Activated B cell treated with CpG ODN at 0.5 μM for 24 hours (primary cell): Measurements from ENCODE around the gene RNF214. TPM values are rescaled to one million over a fixed set of nuclear protein-coding genes. Genes with fewer than 3 reads are reported as not detected.
A peak's percentile ranks its signal among the peaks of the same experiment; 100 is the strongest.

ENCODE experiments used
- ATAC-seq: fragments of 200-7000 bp; cut with Tn5 transposase; one replicate; pipeline ENCODE4 v1.10.0; 2021; ENCODE audit warnings: low read depth, mild to moderate bottlenecking, moderate library complexity
- CTCF ChIA-PET: fragments of 350-600 bp; sonication (Branson Sonifier 250); formaldehyde crosslinking; loops from one replicate; lab custom pipeline; 2021; ENCODE audit warnings: antibody characterized with exemption; lab: Charles Lee
- POLR2A ChIA-PET: fragments of 350-600 bp; sonication (Branson Sonifier 250); formaldehyde crosslinking; loops from one replicate; lab custom pipeline; 2021; ENCODE audit warnings: antibody characterized with exemption; lab: Charles Lee
- DNase-seq: peaks from one replicate; pipeline ENCODE4 v3.0.0; 2022
- H3K27ac Mint-ChIP-seq: one replicate; pipeline ENCODE4 v1.8.0; 2020; ENCODE audit warnings: mixed read lengths
- H3K27me3 Mint-ChIP-seq: one replicate; pipeline ENCODE4 v1.8.0; 2021; ENCODE audit warnings: mixed read lengths
- H3K36me3 Mint-ChIP-seq: one replicate; pipeline ENCODE4 v1.8.0; 2021; ENCODE audit warnings: low read depth, mixed read lengths
- H3K4me1 Mint-ChIP-seq: one replicate; pipeline ENCODE4 v1.8.0; 2021; ENCODE audit warnings: mixed read lengths
- H3K4me3 Mint-ChIP-seq: one replicate; pipeline ENCODE4 v1.8.0; 2020; ENCODE audit warnings: mild to moderate bottlenecking, mixed read lengths
- H3K9me3 Mint-ChIP-seq: one replicate; pipeline ENCODE4 v1.8.0; 2020; ENCODE audit warnings: mixed read lengths
- intact Hi-C: fragments of 100-400 bp; cut with micrococcal nuclease; formaldehyde crosslinking; loops from one replicate; pipeline ENCODE4 v1.15.1; 2024
- total RNA-seq: library from RNA; stranded (reverse); gene quantifications from 2 replicates; pipeline ENCODE4 v1.2.3, GENCODE V29; 2022
- TF ChIP-seq, protein P1 (sequence below): fragments of 200-600 bp; IDR thresholded peaks from one replicate; pipeline ENCODE4 v1.8.0; 2022; ENCODE audit warnings: antibody characterized with exemption, mild to moderate bottlenecking

RNF214 gene
- total RNA-seq, 1 donor from 2014 or later, result 18.7 TPM

GRCh38 chr11:117229411-117229810 is 3.1 kb upstream of the RNF214 start:
- CTCF ChIA-PET, result interaction anchor here (8.1 kb wide), 1 partner anchor 49 kb away, joined by 119 read pairs; the partner anchor contains the start of gene SIDT2
- intact Hi-C loops, result no loop called here

DNA sequence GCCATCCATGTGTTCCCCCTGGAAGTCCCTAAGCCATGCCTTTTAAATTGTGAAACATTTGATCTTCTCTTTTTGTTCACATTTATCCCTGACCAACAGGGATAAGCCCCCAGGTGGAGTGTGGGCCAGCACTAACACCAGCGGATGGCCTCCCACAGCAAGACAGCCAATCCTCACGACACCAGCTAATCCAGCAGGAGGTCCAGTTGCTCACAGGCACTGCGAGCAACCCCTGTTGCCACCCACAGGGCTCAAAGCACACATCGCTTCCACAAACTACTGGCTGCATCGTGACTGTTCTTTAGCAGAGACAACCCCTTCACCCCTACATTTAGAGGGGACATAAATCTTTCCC is 2.6 kb upstream of the RNF214 start:
- Mint-ChIP-seq H3K27ac (peak overlapping the region; percentile 95), H3K36me3 (peaks cover 61% of the 10 kb centered on the region), H3K4me1 (peaks cover 53% of the 10 kb centered on the region), H3K27me3 (no peaks in the 10 kb centered on the region), H3K9me3 (no peaks in the 10 kb centered on the region), H3K4me3 (peak overlapping the region; percentile 100)
- POLR2A ChIA-PET, result interaction anchor here (0.9 to 5.9 kb wide), 14 partner anchors 37 to 1379 kb away, joined by 3 to 89 read pairs (median 7); partner anchors contain the start of genes CEP164, IL10RA, PAFAH1B2 and SIDT2
- intact Hi-C loops, result loop anchor here (1.0 to 10.0 kb wide), 6 partner anchors 52 to 1205 kb away; partner anchors contain the start of genes KMT2A, SIDT2 and SIK3
- ATAC-seq, result no peak
- no peak for DNase-seq
- CTCF ChIA-PET, result interaction anchor here (1.1 to 8.1 kb wide), 4 partner anchors 8 to 97 kb away, joined by 3 to 119 read pairs (median 4); partner anchors contain the start of genes CEP164 and SIDT2
- TF ChIP-seq, protein P1, sequence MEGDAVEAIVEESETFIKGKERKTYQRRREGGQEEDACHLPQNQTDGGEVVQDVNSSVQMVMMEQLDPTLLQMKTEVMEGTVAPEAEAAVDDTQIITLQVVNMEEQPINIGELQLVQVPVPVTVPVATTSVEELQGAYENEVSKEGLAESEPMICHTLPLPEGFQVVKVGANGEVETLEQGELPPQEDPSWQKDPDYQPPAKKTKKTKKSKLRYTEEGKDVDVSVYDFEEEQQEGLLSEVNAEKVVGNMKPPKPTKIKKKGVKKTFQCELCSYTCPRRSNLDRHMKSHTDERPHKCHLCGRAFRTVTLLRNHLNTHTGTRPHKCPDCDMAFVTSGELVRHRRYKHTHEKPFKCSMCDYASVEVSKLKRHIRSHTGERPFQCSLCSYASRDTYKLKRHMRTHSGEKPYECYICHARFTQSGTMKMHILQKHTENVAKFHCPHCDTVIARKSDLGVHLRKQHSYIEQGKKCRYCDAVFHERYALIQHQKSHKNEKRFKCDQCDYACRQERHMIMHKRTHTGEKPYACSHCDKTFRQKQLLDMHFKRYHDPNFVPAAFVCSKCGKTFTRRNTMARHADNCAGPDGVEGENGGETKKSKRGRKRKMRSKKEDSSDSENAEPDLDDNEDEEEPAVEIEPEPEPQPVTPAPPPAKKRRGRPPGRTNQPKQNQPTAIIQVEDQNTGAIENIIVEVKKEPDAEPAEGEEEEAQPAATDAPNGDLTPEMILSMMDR, result no peak

More at GRCh38 chr11:117229411-117229810, 3.1 kb upstream of the RNF214 start:
- Mint-ChIP-seq H3K27me3 (no peaks in the 10 kb centered on the region), H3K9me3 (no peaks in the 10 kb centered on the region), H3K4me1 (peaks cover 53% of the 10 kb centered on the region), H3K36me3 (peaks cover 66% of the 10 kb centered on the region), H3K27ac (peak overlapping the region; percentile 95), H3K4me3 (peak overlapping the region; percentile 100)
- DNase-seq (no peak), ATAC-seq (no peak)
- POLR2A ChIA-PET, result interaction anchor here (1.4 to 5.9 kb wide), 5 partner anchors 44 to 300 kb away, joined by 4 to 89 read pairs (median 20); partner anchors contain the start of genes CEP164, PAFAH1B2 and SIDT2
- TF ChIP-seq, protein P1, result no peak

DNA sequence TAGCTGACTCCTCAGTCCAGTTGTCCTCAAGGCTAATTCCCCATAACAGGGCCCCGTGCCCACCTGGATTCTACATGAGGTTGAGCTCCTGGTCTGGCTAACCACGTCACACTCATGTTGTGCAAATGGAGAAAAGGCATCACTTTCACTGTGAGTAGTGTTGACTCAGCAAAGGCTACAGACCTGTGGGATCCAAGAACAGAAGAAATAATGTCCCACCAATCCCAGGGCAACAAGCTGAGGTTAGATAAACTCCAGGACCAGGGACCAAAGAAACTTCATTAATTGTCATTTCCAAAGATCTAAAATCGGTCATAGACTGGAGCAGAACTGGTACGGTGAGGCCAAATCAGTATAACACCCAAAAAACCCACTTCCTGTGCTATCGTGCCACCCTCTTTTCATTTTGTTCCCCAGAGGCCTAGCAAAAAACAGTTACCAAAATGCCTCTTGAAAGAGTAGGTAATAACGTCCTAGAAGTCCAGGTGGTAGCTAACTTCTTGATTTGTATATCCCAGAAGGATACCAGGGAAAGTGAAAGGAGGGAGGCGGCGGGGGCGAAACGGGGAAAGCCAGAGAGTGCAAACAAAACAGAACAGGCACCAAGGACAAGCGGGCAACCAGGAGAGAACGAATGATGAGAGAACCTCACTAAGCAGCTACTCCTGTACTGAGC is 2.0 kb upstream of the RNF214 start:
- POLR2A ChIA-PET, result interaction anchor here (0.5 to 5.9 kb wide), 20 partner anchors 37 to 1379 kb away, joined by 3 to 89 read pairs (median 6); partner anchors contain the start of genes CEP164, IL10RA, PAFAH1B2 and SIDT2
- H3K9me3 Mint-ChIP-seq, result no peaks in the 10 kb centered on the region
- H3K36me3 Mint-ChIP-seq, result peaks cover 58% of the 10 kb centered on the region

DNA sequence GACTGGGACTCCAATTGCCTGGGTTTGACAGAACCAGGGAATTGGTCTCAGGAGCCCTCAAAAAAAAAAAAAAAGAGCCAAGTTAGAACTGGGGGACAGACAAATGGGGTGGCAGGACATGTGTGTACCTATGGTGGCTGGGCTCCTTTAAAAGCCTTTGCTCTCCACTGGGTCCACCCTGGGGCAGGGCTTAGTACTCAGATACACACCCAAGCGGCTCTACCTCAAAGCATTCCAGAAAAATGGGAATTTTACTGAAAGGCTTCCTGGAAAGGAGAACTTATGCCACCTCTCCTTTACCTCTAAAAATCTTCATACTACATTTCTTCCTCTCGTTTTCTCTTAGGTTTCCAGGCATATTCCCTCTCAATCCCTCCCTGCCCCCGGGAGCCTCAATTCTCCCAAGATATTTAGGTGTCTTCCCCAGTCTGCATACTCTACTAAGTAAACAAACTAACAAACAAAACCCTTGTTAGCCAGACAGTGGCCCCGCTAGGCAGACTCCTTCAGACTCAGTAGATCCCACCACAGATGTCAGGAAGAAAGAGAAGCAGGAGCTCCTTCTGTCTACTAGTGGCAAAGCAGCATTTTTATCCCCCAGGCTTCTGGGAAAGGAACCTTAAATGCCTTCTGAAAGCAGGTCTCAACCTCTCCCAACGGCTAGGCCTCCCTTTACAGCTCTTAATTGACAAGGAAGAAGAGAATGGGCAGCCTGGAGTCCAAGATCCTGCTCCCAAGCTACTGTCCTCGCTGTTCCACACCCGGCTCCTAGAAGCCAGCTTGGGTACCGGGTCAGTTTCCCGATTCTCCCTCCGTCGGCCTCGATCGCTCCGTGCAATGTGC is 1.3 kb upstream of the RNF214 start:
- ChIA-PET CTCF (interaction anchor here (0.6 to 8.1 kb wide), 13 partner anchors 9 to 715 kb away, joined by 3 to 119 read pairs (median 3); partner anchors contain the start of genes APOA5, CEP164, PAFAH1B2 and SIDT2), POLR2A (interaction anchor here (0.5 to 5.9 kb wide), 20 partner anchors 42 to 1378 kb away, joined by 3 to 89 read pairs (median 7); partner anchors contain the start of genes BUD13, CEP164, IL10RA and PAFAH1B2)
- peak overlapping the region; percentile 95 for H3K27ac Mint-ChIP-seq
- ATAC-seq (peak; percentile 5), DNase-seq (no peak)
- TF ChIP-seq, protein P1, result no peak
- intact Hi-C loops, result loop anchor here (1.0 to 10.0 kb wide), 6 partner anchors 53 to 1204 kb away; partner anchors contain the start of genes KMT2A, SIDT2 and SIK3
- H3K36me3 Mint-ChIP-seq, result peaks cover 53% of the 10 kb centered on the region
- no peaks in the 10 kb centered on the region for H3K27me3 Mint-ChIP-seq
- no peaks in the 10 kb centered on the region for H3K9me3 Mint-ChIP-seq
- peaks cover 53% of the 10 kb centered on the region for H3K4me1 Mint-ChIP-seq
- peak overlapping the region; percentile 100 for H3K4me3 Mint-ChIP-seq

More for the DNA sequence above, 2.0 kb upstream of the RNF214 start:
- H3K4me3 Mint-ChIP-seq, result peak overlapping the region; percentile 100
- TF ChIP-seq, protein P1, result no peak
- H3K4me1 Mint-ChIP-seq, result peaks cover 53% of the 10 kb centered on the region
- no peaks in the 10 kb centered on the region for H3K27me3 Mint-ChIP-seq
- intact Hi-C loops, result loop anchor here (1.0 to 10.0 kb wide), 6 partner anchors 52 to 1204 kb away; partner anchors contain the start of genes KMT2A, SIDT2 and SIK3
- CTCF ChIA-PET, result interaction anchor here (0.8 to 8.1 kb wide), 6 partner anchors 8 to 587 kb away, joined by 3 to 119 read pairs (median 4); partner anchors contain the start of genes APOA5, CEP164 and SIDT2
- ATAC-seq (peak; percentile 49), DNase-seq (peak; percentile 41)
- H3K27ac Mint-ChIP-seq, result peak overlapping the region; percentile 95
